ENCODE measurements around the gene CPAMD8.

- TF ChIP-seq CTCF (IDR thresholded peaks at IDR 0.05) (no peak), EP300 (IDR thresholded peaks at IDR 0.05) (no peak)
Measured at GRCh38 chr19:17025991-17026658, 485 bp downstream of the CPAMD8 start.

All from ovary (tissue), 3 donors.